Measurements from ENCODE around the gene ST3GAL2. TPM values are rescaled to one million over a fixed set of nuclear protein-coding genes. Genes with fewer than 3 reads are reported as not detected.
"Not testable (repeated sequence)": the region's sequence is repeated elsewhere in the genome, so short reads cannot be mapped to it uniquely, and the experiment has no call there.

Gene ST3GAL2
- total RNA-seq, 1 donor from 2014 or later = 53.0 TPM

GRCh38 chr16:70417661-70418060 lies 21.2 kb downstream of the ST3GAL2 start:
- peaks cover 11% of the 10 kb centered on the region for H3K4me1 Mint-ChIP-seq
- H3K27me3 Mint-ChIP-seq (ENCODE audit: low read depth) = no peaks in the 10 kb centered on the region

DNA sequence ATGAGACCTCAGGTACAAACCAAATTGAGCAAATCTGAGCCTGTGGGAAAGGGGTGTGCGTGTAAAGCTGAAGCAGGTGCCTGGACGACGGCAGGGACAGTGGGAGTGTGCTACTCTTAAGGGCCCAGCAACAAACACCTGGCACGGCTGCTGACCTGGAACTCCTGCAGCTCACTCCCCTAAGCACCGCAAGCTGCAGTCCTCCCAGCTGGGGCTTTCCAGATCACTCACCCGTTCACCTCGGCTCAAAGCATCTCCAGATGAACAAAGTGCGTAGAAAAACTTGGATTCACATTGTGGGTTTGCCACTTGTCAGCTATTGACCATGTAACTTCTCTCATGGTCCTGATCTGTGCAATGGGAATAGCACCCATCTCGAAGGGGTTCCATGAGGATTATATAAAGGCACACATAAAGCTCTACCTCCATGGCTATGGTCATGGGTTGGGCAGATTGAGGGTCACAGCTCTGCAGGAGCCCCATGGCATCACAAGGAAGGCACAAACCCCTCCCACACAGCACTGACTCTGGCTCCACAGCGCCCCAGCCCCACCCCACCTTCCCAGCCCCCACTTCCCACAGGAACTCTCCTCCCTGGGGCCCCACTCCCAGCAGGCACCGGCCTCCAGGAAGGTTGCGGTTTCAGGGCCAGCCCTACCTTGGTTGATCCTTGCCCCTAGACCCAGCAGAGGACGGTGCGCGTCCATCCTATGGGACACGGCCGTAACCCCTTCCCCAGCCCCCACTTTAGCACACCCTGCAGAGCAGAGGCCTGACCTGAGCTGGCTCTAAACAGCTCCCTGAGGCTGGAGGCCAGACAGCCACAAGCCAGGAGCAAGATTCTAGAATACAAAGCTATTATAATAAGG lies 21.9 kb downstream of the ST3GAL2 start:
- H3K36me3 Mint-ChIP-seq = peaks cover 9% of the 10 kb centered on the region
- no peaks in the 10 kb centered on the region for H3K27me3 Mint-ChIP-seq (ENCODE audit: low read depth)
- peaks cover 13% of the 10 kb centered on the region for H3K4me1 Mint-ChIP-seq
- no peak for DNase-seq (ENCODE audit: low spot score in 2 of 2, unreplicated experiment in 2 of 2)
- TF ChIP-seq CTCF (IDR thresholded peaks at IDR 0.05; ENCODE audit: unreplicated experiment) = no peak
- no peaks in the 10 kb centered on the region for H3K9me3 Mint-ChIP-seq
- no peak overlapping the region for H3K4me3 Mint-ChIP-seq
- H3K27ac Mint-ChIP-seq = peak overlapping the region; percentile 75

More at GRCh38 chr16:70417661-70418060, 21.2 kb downstream of the ST3GAL2 start:
- H3K36me3 Mint-ChIP-seq = peaks cover 7% of the 10 kb centered on the region
- H3K27ac Mint-ChIP-seq = peak overlapping the region; percentile 75
- no peak for DNase-seq (ENCODE audit: low spot score in 2 of 2, unreplicated experiment in 2 of 2)
- no peak overlapping the region for H3K4me3 Mint-ChIP-seq
- TF ChIP-seq CTCF (IDR thresholded peaks at IDR 0.05; ENCODE audit: unreplicated experiment) = no peak
- no peaks in the 10 kb centered on the region for H3K9me3 Mint-ChIP-seq

- H3K4me1 Mint-ChIP-seq = peaks cover 14% of the 10 kb centered on the region
- not testable (repeated sequence) for H3K4me3 Mint-ChIP-seq; H3K27me3 Mint-ChIP-seq (ENCODE audit: low read depth); DNase-seq (ENCODE audit: low spot score in 2 of 2, unreplicated experiment in 2 of 2); H3K27ac Mint-ChIP-seq; H3K9me3 Mint-ChIP-seq
- peaks cover 17% of the 10 kb centered on the region for H3K36me3 Mint-ChIP-seq
Observed at GRCh38 chr16:70413572-70413971, 25.3 kb downstream of the ST3GAL2 start.

DNA sequence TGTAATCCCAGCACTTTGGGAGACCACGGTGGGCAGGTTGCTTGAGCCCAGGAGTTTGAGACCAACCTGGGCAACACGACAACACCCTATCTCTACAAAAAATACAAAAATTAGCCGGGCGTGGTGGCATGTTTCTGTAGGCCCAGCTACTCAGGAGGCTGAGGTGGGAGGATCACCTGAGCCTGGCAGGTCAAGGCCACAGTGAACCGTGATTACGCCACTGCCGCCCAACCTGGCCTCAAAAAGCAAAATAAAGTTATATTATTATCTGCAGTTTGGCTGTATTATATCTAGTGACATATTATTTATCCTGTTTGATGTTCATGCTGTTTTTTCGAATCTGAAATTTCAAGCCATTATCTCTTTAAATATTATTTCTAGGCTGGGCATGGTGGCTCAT lies 26.5 kb downstream of the ST3GAL2 start:
- no peak overlapping the region for H3K4me3 Mint-ChIP-seq
- H3K27ac Mint-ChIP-seq = peak overlapping the region; percentile 86
- H3K36me3 Mint-ChIP-seq = peaks cover 17% of the 10 kb centered on the region
- H3K9me3 Mint-ChIP-seq = no peaks in the 10 kb centered on the region
- H3K4me1 Mint-ChIP-seq = peaks cover 19% of the 10 kb centered on the region
- no peak for TF ChIP-seq CTCF (IDR thresholded peaks at IDR 0.05; ENCODE audit: unreplicated experiment)
- no peaks in the 10 kb centered on the region for H3K27me3 Mint-ChIP-seq (ENCODE audit: low read depth)
- DNase-seq (ENCODE audit: low spot score in 2 of 2, unreplicated experiment in 2 of 2) = no peak

DNA sequence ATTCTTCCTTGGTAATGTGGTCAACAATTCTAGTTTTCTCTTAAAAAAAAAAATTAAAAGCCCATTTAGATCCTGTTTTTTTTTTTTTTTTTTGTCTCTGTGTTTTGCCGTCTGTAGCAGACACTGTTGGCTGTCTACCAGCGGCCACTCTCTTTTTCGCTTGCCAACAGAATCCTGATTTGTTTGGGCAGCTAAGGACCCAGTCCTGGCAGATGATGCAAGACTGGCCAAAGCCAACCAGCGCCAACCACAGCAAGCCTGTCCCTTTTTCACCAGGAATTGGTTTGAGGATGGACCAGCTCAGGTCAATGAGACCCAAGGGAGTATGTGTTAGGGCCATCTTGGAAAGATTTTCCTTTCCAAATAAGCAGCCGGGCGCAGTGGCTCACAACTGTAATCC lies 28.2 kb downstream of the ST3GAL2 start:
- H3K27ac Mint-ChIP-seq = no peak overlapping the region
- no peaks in the 10 kb centered on the region for H3K9me3 Mint-ChIP-seq
- H3K36me3 Mint-ChIP-seq = peaks cover 13% of the 10 kb centered on the region
- no peak overlapping the region for H3K4me3 Mint-ChIP-seq
- no peak for TF ChIP-seq CTCF (IDR thresholded peaks at IDR 0.05; ENCODE audit: unreplicated experiment)
- DNase-seq (ENCODE audit: low spot score in 2 of 2, unreplicated experiment in 2 of 2) = no peak
- no peaks in the 10 kb centered on the region for H3K27me3 Mint-ChIP-seq (ENCODE audit: low read depth)
- H3K4me1 Mint-ChIP-seq = peaks cover 20% of the 10 kb centered on the region

DNA sequence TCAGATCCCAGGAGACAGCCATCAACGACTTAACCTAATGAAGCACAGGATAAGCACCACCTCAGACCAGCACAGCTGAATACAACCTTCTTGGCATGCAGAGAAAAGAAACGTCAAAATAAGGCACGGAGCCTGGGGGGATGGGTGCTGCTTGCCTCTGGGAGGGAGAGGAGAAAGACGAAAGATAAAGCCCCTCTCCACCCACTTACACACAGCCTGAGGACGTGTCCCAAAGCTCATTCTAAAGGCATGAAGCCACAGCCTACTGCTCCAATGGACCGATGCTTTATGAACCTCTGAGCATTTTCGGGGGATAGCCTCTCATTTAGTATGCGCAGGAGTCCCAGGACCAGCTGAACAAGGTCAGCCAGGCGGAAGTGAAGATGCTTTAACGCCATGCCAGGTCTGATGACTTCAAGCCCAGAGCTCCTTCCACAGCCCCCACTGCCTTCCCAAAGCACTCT lies 31.1 kb downstream of the ST3GAL2 start:
- Mint-ChIP-seq H3K27me3 (ENCODE audit: low read depth) (no peaks in the 10 kb centered on the region), H3K4me3 (no peak overlapping the region), H3K27ac (no peak overlapping the region), H3K9me3 (no peaks in the 10 kb centered on the region), H3K36me3 (peaks cover 25% of the 10 kb centered on the region), H3K4me1 (peaks cover 15% of the 10 kb centered on the region)
- no peak for TF ChIP-seq CTCF (IDR thresholded peaks at IDR 0.05; ENCODE audit: unreplicated experiment)
- no peak for DNase-seq (ENCODE audit: low spot score in 2 of 2, unreplicated experiment in 2 of 2)

DNA sequence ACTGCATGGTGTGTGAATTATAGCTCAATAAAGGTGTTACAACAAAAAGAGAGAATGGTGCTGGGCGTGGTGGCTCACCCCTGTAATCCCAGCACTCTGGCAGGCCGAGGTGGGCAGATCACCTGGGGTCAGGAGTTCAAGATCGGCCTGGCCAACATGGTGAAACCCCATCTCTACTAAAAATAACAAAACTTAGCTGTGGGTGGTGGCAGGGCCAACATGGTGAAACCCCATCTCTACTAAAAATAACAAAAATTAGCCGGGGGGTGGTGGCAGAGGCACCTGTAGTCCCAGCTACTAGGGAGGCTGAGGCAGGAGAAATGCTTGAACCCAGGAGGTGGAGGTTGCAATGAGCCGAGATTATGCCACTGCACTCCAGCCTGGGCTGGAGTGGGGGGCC lies 32.8 kb downstream of the ST3GAL2 start:
- H3K27ac Mint-ChIP-seq; H3K4me3 Mint-ChIP-seq; H3K9me3 Mint-ChIP-seq; H3K27me3 Mint-ChIP-seq (ENCODE audit: low read depth); DNase-seq (ENCODE audit: low spot score in 2 of 2, unreplicated experiment in 2 of 2): not testable (repeated sequence)
- Mint-ChIP-seq H3K4me1 (peaks cover 11% of the 10 kb centered on the region), H3K36me3 (peaks cover 18% of the 10 kb centered on the region)

Data from mesothelial cell of epicardium (in vitro differentiated cells).